Fibroblast of skin of back (primary cell): Measurements from ENCODE around the gene CDR2.
"Not testable (repeated sequence)": the region's sequence is repeated elsewhere in the genome, so short reads cannot be mapped to it uniquely, and the experiment has no call there.

Experiments
- DNase-seq: peaks from one replicate; pipeline ENCODE4 v3.0.0-alpha.2; 2013

The CDR2 gene

GRCh38 chr16:22351017-22351416 lies 23.4 kb downstream of the CDR2 start:
- DNase-seq = not testable (repeated sequence)

- DNase-seq = no peak
These were observed 26.1 kb downstream of the CDR2 start for GRCh38 chr16:22348291-22348690.

GRCh38 chr16:22347100-22347820 lies 27.2 kb downstream of the CDR2 start:
- no peak for DNase-seq

DNA sequence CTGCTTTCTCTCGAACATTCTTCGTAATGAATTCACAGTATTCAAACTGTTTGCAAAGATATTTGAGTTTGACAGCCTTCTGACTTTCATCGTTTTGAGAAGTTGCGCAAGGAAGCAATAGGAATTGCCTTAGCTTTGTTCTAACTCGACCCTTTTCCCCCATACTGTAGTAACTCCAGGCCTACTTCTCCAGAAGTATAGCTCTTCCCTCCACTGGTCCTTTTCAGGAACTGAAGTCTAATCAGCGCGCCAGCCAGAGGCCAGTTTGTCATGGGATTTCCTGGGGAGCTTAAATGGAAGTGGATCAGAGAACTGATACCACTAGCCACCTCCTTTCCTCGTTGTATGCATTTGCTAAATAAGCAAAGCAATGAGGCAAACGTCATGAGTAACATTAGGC lies 27.9 kb downstream of the CDR2 start:
- no peak for DNase-seq

- no peak for DNase-seq
These were observed 32.3 kb downstream of the CDR2 start for GRCh38 chr16:22342082-22342481.

- no peak for DNase-seq
These were observed 33.5 kb downstream of the CDR2 start for GRCh38 chr16:22340945-22341344.

- DNase-seq = peak; percentile 50
These were observed 36.4 kb downstream of the CDR2 start for GRCh38 chr16:22337849-22338635.

GRCh38 chr16:22337045-22337444 lies 37.4 kb downstream of the CDR2 start:
- no peak for DNase-seq

DNA sequence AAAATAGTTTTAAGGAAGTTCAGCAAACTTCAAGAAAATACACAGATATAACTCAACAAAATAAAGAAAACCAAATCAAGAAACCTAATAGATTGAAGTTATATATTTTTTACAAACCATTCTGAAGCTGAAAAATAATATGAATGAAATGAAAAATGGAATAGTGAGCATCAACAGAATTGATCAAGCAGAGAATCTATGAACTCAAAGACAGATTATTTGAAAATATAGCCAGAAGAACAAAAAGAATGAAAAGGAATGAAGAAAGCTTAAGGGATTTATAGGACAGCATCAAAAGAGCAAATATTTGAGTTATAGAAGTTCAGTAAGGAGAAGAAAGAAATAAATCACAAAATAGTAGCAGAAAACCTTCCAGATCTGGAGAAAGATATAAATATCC lies 37.8 kb downstream of the CDR2 start:
- no peak for DNase-seq

- DNase-seq = no peak
These were observed 38.7 kb downstream of the CDR2 start for GRCh38 chr16:22335668-22336246.

GRCh38 chr16:22333457-22333994 lies 40.9 kb downstream of the CDR2 start:
- DNase-seq = no peak

DNA sequence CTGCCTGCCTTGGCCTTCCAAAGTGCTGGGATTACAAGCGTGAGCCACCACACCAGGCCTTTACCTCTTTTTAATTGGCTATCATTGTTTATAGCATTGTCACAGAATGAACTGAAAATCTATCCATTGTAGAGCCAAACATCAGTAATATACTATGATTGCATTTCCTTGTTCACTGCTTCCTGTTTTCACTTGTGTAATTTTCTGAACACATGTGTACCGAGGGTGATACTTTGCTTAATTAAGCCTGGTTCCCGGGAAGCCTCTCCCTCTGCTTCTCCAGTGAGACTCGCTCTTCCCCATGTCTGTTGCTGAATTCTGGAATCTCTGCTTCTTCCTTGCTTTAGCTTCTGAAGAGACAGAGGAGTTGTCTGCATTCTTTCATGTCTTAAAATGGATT lies 44.1 kb downstream of the CDR2 start:
- DNase-seq = no peak

- DNase-seq = no peak
These were observed 45.2 kb downstream of the CDR2 start for GRCh38 chr16:22329199-22329695.

- no peak for DNase-seq
These were observed 46.2 kb downstream of the CDR2 start for GRCh38 chr16:22328081-22328725.

- DNase-seq = no peak
These were observed 47.0 kb downstream of the CDR2 start for GRCh38 chr16:22327446-22327775.

GRCh38 chr16:22326771-22327445 lies 47.5 kb downstream of the CDR2 start:
- DNase-seq = no peak

DNA sequence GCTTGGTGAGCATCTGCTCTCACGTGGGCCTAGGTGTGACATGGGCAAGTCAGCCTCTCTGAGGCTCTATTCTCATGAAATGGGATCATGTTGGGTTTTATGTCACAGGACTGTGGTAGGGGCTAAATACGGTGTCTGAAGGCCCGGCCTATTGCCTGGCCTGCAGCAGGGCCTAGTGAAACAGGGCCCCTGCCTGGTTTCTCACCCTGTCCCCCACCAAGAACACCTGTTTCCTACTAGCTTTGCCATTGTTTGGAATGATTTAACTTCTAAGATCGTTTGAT lies 48.1 kb downstream of the CDR2 start:
- DNase-seq = no peak

- DNase-seq = no peak
These were observed 48.6 kb downstream of the CDR2 start for GRCh38 chr16:22325598-22326368.

GRCh38 chr16:22324787-22325597 lies 49.4 kb downstream of the CDR2 start:
- DNase-seq = no peak

DNA sequence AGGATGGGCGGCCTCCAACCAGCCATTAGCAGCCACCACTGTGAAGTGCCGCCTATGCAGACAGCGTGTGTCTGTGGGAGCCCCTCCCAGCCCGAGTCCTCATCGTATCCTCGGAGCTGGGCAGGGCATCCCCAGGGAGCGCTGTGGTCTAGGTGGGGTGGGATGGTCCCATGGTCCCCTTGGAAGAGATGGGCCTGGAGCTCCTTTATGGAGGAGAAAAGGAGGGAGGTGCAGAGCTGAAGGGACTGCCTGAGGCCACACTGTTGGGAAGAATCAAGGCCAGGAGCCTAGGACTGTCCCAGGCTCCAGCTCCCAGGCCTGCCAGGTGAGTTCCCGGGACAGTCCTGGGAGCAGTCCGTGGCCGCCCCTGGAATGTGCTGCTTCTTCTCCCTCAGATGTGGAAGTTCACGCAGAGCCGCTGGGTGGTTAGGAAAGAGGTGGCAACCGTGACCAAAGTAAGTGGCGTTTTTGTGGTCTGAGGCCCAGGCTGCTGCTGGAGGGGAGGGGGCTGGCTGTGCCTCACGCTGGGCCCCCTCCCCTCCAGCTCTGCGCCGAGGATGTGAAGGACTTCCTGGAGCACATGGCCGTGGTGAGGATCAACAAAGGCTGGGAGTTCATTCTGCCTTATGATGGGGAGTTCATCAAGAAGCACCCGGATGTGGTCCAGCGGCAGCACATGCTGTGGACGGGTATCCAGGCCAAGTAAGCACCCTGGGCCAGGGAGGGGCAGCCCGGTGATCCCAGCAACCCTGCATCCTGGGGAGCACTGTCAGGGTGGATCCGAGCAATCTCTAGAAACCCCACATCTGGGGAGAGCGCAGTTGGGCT lies 50.2 kb downstream of the CDR2 start:
- no peak for DNase-seq
